KMS-11 (cell line): ENCODE data around the gene SPECC1.

Experiments used
- H2AFZ ChIP-seq: fragments of 200-600 bp; sonication (generic); 2 replicates; pipeline ENCODE4 v1.6.1; 2016; ENCODE audit warnings: antibody characterized with exemption, mixed run types, low read depth
- H3K27ac ChIP-seq: fragments of 200-600 bp; sonication (generic); 2 replicates; pipeline ENCODE4 v1.6.1; 2016; ENCODE audit warnings: mild to moderate bottlenecking, mixed run types
- H3K27me3 ChIP-seq: fragments of 200-600 bp; sonication (generic); 2 replicates; pipeline ENCODE4 v1.6.1; 2017; ENCODE audit warnings: mild to moderate bottlenecking, low read depth, mixed run types, moderate library complexity; ENCODE audit not compliant: insufficient read depth
- H3K36me3 ChIP-seq: fragments of 200-600 bp; sonication (generic); 2 replicates; pipeline ENCODE4 v1.6.1; 2017; ENCODE audit warnings: mild to moderate bottlenecking, mixed run types; ENCODE audit not compliant: insufficient read depth
- H3K4me1 ChIP-seq: fragments of 200-600 bp; sonication (generic); 2 replicates; pipeline ENCODE4 v1.6.1; 2016; ENCODE audit warnings: mild to moderate bottlenecking, low read depth, mixed run types; ENCODE audit not compliant: poor library complexity, severe bottlenecking
- H3K4me2 ChIP-seq: fragments of 200-600 bp; sonication (generic); 2 replicates; pipeline ENCODE4 v1.7.0; 2016; ENCODE audit warnings: mild to moderate bottlenecking, mixed run types
- H3K4me3 ChIP-seq: fragments of 200-600 bp; sonication (generic); IDR thresholded peaks from 2 replicates; pipeline ENCODE4 v1.6.1; 2017; ENCODE audit warnings: low read depth, low read length, mixed read lengths; ENCODE audit not compliant: insufficient read depth
- H3K79me2 ChIP-seq: fragments of 200-600 bp; sonication (generic); 2 replicates; pipeline ENCODE4 v1.6.1; 2016; ENCODE audit warnings: low read depth, mixed run types; ENCODE audit not compliant: insufficient read depth
- H3K9ac ChIP-seq: fragments of 200-600 bp; sonication (generic); 2 replicates; pipeline ENCODE4 v1.6.1; 2016; ENCODE audit warnings: mild to moderate bottlenecking, mixed run types
- H4K20me1 ChIP-seq: fragments of 200-600 bp; sonication (generic); 2 replicates; pipeline ENCODE4 v1.6.1; 2016; ENCODE audit warnings: mild to moderate bottlenecking, mixed run types; ENCODE audit not compliant: insufficient read depth
- TF ChIP-seq, protein P1 (sequence below): fragments of 200-600 bp; sonication (generic); conservative IDR thresholded peaks from 2 replicates; pipeline ENCODE4 v1.6.1; 2017; ENCODE audit warnings: low read depth, mild to moderate bottlenecking, antibody characterized with exemption, low read length, moderate library complexity, mixed read lengths

The SPECC1 gene

DNA sequence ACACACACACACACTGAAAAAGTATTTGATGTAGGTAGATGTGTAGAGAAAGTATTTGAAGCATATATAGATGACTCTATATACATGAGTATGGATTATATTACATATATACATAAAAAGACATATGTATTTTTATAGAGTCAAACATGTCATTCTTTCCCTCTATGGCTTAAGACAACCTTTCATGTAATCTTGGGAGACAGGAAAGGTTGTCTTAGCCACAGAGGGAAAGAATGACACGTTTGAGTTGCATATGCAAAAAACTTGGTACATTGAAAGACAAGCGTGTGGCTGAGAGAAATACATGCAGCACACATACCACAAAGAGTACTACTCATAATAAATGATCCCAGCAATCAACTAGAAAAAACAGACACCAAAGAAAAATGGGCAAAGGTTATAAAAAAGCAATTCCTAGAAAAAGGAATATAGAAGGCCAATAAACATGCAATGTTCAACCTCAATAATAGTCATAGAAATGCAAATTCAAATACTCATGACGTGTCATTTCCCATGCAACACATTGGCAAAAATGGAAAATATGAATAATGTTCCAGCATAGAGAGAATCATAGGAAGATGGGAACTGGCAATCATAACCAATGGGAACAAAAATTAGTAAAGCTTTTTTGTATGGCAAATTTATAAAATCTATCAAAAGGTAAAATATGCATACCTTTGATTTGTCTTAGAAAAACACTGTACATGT lies 69.0 kb downstream of the SPECC1 start:
- Histone ChIP-seq H4K20me1 (no peaks in the 10 kb centered on the region), H3K79me2 (no peaks in the 10 kb centered on the region), H3K27me3 (no peaks in the 10 kb centered on the region), H3K4me1 (peaks cover 19% of the 10 kb centered on the region), H3K4me2 (no peak overlapping the region), H2AFZ (no peak overlapping the region), H3K27ac (no peak overlapping the region), H3K9ac (no peak overlapping the region), H3K36me3 (no peaks in the 10 kb centered on the region), H3K4me3 (no peak overlapping the region)
- TF ChIP-seq, protein P1, sequence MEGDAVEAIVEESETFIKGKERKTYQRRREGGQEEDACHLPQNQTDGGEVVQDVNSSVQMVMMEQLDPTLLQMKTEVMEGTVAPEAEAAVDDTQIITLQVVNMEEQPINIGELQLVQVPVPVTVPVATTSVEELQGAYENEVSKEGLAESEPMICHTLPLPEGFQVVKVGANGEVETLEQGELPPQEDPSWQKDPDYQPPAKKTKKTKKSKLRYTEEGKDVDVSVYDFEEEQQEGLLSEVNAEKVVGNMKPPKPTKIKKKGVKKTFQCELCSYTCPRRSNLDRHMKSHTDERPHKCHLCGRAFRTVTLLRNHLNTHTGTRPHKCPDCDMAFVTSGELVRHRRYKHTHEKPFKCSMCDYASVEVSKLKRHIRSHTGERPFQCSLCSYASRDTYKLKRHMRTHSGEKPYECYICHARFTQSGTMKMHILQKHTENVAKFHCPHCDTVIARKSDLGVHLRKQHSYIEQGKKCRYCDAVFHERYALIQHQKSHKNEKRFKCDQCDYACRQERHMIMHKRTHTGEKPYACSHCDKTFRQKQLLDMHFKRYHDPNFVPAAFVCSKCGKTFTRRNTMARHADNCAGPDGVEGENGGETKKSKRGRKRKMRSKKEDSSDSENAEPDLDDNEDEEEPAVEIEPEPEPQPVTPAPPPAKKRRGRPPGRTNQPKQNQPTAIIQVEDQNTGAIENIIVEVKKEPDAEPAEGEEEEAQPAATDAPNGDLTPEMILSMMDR, result no peak

DNA sequence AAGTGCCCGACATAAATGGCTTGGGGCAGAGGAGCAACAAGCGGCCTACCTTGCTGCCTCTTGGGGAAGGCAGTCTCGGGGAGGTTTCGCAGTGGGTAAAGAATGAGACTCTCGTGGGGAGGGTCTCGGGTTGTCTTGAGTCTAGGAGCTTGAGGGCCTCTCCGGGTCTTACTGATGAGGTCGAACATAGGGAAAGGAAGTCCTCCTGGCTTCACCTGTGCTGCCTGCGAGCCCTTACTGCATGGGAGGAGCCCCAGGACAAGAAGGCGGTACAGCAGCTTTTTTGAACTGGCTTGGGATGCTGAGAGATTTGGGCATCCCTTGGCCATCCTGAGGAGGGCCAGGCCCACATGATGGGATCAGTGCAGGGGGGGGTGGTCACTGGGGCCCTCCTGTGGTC lies 71.4 kb downstream of the SPECC1 start:
- Histone ChIP-seq H3K4me1 (peaks cover 26% of the 10 kb centered on the region), H3K9ac (no peak overlapping the region), H3K36me3 (no peaks in the 10 kb centered on the region), H3K27ac (no peak overlapping the region), H3K4me3 (no peak overlapping the region), H3K79me2 (no peaks in the 10 kb centered on the region), H3K27me3 (no peaks in the 10 kb centered on the region), H2AFZ (no peak overlapping the region), H3K4me2 (no peak overlapping the region), H4K20me1 (no peaks in the 10 kb centered on the region)
- TF ChIP-seq, protein P1, result no peak

DNA sequence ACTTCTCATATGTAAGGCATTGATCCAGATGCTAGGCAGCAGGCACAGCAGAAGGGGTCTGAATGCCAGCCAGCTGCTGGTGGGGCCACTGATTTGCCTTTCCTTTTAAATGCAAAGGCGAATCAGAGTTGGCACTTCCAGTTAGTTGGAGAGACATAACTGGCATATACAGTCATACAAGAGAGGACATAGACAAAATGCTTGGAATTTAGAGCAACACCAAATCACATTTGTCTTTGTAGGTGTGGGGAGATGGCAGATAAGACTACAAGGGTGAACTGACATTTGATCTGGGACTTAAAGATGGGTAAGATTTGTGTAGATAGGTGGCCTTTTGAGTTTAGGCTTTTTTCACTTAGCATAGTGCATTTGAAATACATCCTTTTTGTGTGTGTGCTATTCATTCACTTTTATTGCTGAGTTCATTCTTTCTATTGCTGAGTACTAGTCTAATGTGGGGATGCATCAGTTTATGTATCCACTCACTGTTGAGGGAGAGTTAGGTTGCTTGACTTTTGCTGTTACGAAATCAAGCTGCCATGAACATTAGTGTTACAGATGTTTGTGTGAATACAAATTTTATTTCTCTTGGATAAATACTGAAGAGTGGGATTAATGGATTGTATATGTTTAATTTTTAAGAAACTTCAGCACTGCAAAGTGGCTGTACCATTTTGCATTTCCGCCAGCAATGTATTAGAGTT lies 74.1 kb downstream of the SPECC1 start:
- Histone ChIP-seq H3K36me3 (no peaks in the 10 kb centered on the region), H3K4me3 (no peak overlapping the region), H2AFZ (no peak overlapping the region), H3K79me2 (no peaks in the 10 kb centered on the region), H3K27ac (no peak overlapping the region), H4K20me1 (no peaks in the 10 kb centered on the region), H3K4me1 (peaks cover 41% of the 10 kb centered on the region), H3K27me3 (no peaks in the 10 kb centered on the region), H3K9ac (no peak overlapping the region), H3K4me2 (peak overlapping the region; percentile 23; the same call in 1 of the 2 replicates)
- TF ChIP-seq, protein P1, result no peak

DNA sequence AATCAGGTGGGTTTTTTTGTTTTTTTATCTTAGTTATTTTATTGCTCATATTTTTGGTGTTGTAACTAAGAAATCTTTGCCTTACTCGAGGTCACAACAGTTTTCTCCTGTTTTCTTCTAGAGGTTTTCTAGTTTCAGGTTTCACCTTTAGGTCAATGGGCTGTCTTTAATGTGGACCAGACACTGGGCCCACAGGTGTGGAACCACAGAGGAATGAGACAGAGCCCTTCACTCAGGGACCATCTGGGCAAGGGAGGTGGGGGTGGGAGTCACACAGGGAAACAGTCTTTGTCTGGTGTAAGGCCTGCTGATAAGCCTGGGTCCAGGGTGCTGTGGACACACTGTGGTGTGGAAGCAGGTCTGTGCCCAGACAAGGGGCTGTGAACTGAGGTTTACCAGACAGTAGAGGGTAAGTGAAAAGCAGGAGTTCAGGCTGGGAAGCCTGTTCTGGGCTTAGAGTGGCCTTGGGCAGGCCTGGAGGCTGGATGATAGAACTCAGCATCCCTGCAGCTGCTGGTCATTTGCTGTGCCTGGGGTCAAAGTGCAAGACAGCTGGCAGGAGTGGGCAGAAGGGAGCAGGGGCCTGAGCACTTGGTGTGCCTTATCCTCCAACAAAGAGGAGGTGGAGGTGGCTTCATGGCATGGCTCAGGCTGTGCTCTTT lies 75.6 kb downstream of the SPECC1 start:
- H3K79me2 ChIP-seq, result no peaks in the 10 kb centered on the region

More for the DNA sequence above, 75.6 kb downstream of the SPECC1 start:
- Histone ChIP-seq H3K4me2 (peak overlapping the region; percentile 71), H3K4me3 (no peak overlapping the region), H4K20me1 (no peaks in the 10 kb centered on the region), H3K36me3 (no peaks in the 10 kb centered on the region), H3K27ac (peak overlapping the region; percentile 40), H3K4me1 (peaks cover 41% of the 10 kb centered on the region), H2AFZ (no peak overlapping the region), H3K9ac (no peak overlapping the region), H3K27me3 (no peaks in the 10 kb centered on the region)
- TF ChIP-seq, protein P1, result no peak
